HEK293 (cell line): ENCODE measurements around the gene PDCD4.
A peak's percentile ranks its signal among the peaks of the same experiment; 100 is the strongest.

Source experiments
- CTCF ChIA-PET: fragments of 350-600 bp; formaldehyde crosslinking; extraction: SDS; loops from one replicate; lab custom pipeline; 2021; ENCODE audit warnings: antibody characterized with exemption; lab: Yijun Ruan, JAX
- POLR2A ChIA-PET: fragments of 300-600 bp; formaldehyde crosslinking; extraction: SDS; loops from one replicate; lab custom pipeline; 2020; ENCODE audit warnings: antibody characterized with exemption, inconsistent platforms; lab: Yijun Ruan, JAX
- H3K27ac ChIP-seq: fragments of 200-500 bp; sonication (Bioruptor generic); 2 replicates; pipeline ENCODE4 v1.5.1; 2014; ENCODE audit warnings: low read depth, low read length, control low read depth, inconsistent platforms; ENCODE audit errors: extremely low read depth
- H3K36me3 ChIP-seq, 2 experiments: fragments of 200-500 bp in 1 of 2; sonication (Bioruptor generic) in 1 of 2; 1 replicate in 1 of 2; 2 replicates in 1 of 2; pipeline ENCODE4 v1.5.1; 2014 to 2017; ENCODE audit warnings: inconsistent platforms in 2 of 2, low read length in 2 of 2; ENCODE audit not compliant: control insufficient read depth in 2 of 2, insufficient read depth in 1 of 2
- H3K4me1 ChIP-seq: fragments of 200-500 bp; sonication (Bioruptor generic); 2 replicates; pipeline ENCODE4 v1.5.1; 2014; ENCODE audit warnings: mild to moderate bottlenecking, low read length, inconsistent platforms; ENCODE audit not compliant: control insufficient read depth, insufficient read depth
- H3K4me3 ChIP-seq: 2 replicates; pipeline ENCODE4 v1.5.1; 2011; ENCODE audit warnings: low read depth, mild to moderate bottlenecking, control low read depth, low read length, moderate library complexity
- H3K9me3 ChIP-seq: fragments of 200-500 bp; sonication (Bioruptor generic); 2 replicates; pipeline ENCODE4 v1.5.1; 2014; ENCODE audit warnings: low read depth, low read length, inconsistent platforms; ENCODE audit not compliant: control insufficient read depth, insufficient read depth
- FEZF1 ChIP-seq: fragments of 450-650 bp; formaldehyde crosslinking; IDR thresholded peaks from 2 replicates; pipeline ENCODE4 v1.5.1; 2016; ENCODE audit warnings: missing biosample characterization, missing genetic modification characterization
- MZF1 ChIP-seq: fragments of 450-650 bp; formaldehyde crosslinking; IDR thresholded peaks from 2 replicates; pipeline ENCODE4 v1.5.1; 2017; ENCODE audit warnings: missing biosample characterization, missing genetic modification characterization, borderline replicate concordance
- WT1 ChIP-seq: fragments of 450-650 bp; formaldehyde crosslinking; IDR thresholded peaks from 2 replicates; pipeline ENCODE4 v1.5.1; 2016; ENCODE audit warnings: missing biosample characterization, missing genetic modification characterization
- ZBTB17 ChIP-seq: fragments of 450-650 bp; formaldehyde crosslinking; IDR thresholded peaks from 2 replicates; pipeline ENCODE4 v1.5.1; 2016; ENCODE audit warnings: missing biosample characterization, missing genetic modification characterization
- ZBTB21 ChIP-seq: fragments of 450-650 bp; formaldehyde crosslinking; IDR thresholded peaks from 2 replicates; pipeline ENCODE4 v1.5.1; 2017; ENCODE audit warnings: missing biosample characterization, missing genetic modification characterization
- ZFP3 ChIP-seq: fragments of 450-650 bp; formaldehyde crosslinking; IDR thresholded peaks from 2 replicates; pipeline ENCODE4 v1.5.1; 2016; ENCODE audit warnings: low read depth, missing biosample characterization, missing genetic modification characterization
- ZNF433 ChIP-seq: fragments of 450-650 bp; formaldehyde crosslinking; IDR thresholded peaks from 2 replicates; pipeline ENCODE4 v1.5.1; 2016; ENCODE audit warnings: missing biosample characterization, missing genetic modification characterization, low read depth
- ZSCAN30 ChIP-seq: fragments of 450-650 bp; IDR thresholded peaks from 2 replicates; pipeline ENCODE4 v1.5.1; 2018; ENCODE audit warnings: missing biosample characterization, mild to moderate bottlenecking, missing genetic modification characterization, moderate library complexity
- ZXDB ChIP-seq: fragments of 450-650 bp; formaldehyde crosslinking; IDR thresholded peaks from 2 replicates; pipeline ENCODE4 v1.5.1; 2016; ENCODE audit warnings: missing biosample characterization, missing genetic modification characterization
- TF ChIP-seq, protein P1 (sequence below): fragments of 450-650 bp; IDR thresholded peaks from 2 replicates; pipeline ENCODE4 v1.5.1; 2018; ENCODE audit warnings: missing biosample characterization, missing genetic modification characterization
- TF ChIP-seq, protein P2 (sequence below): fragments of 450-650 bp; formaldehyde crosslinking; IDR thresholded peaks from 2 replicates; pipeline ENCODE4 v1.5.1; 2017; ENCODE audit warnings: missing biosample characterization, missing genetic modification characterization
- TF ChIP-seq, protein P3 (sequence below): fragments of 450-650 bp; formaldehyde crosslinking; IDR thresholded peaks from 2 replicates; pipeline ENCODE4 v1.5.1; 2016; ENCODE audit warnings: missing biosample characterization, missing genetic modification characterization
- TF ChIP-seq, protein P4 (sequence below): fragments of 450-650 bp; formaldehyde crosslinking; optimal IDR thresholded peaks from 2 replicates; pipeline ENCODE3; 2016; ENCODE audit warnings: missing biosample characterization, mild to moderate bottlenecking, missing genetic modification characterization
- TF ChIP-seq, protein P5 (sequence below): fragments of 450-650 bp; formaldehyde crosslinking; IDR thresholded peaks from 2 replicates; pipeline ENCODE4 v1.5.1; 2016; ENCODE audit warnings: missing biosample characterization, missing genetic modification characterization
- TF ChIP-seq, protein P6 (sequence below): fragments of 450-650 bp; formaldehyde crosslinking; IDR thresholded peaks from 2 replicates; pipeline ENCODE4 v1.5.1; 2016; ENCODE audit warnings: missing biosample characterization, missing genetic modification characterization, low read depth
- TF ChIP-seq, protein P7 (sequence below): fragments of 450-650 bp; formaldehyde crosslinking; IDR thresholded peaks from 2 replicates; pipeline ENCODE4 v1.5.1; 2017; ENCODE audit warnings: missing biosample characterization, missing genetic modification characterization
- TF ChIP-seq, protein P8 (sequence below): fragments of 450-650 bp; formaldehyde crosslinking; IDR thresholded peaks from 2 replicates; pipeline ENCODE4 v1.5.0; 2017; ENCODE audit warnings: missing biosample characterization, missing genetic modification characterization, borderline replicate concordance

Gene PDCD4

DNA sequence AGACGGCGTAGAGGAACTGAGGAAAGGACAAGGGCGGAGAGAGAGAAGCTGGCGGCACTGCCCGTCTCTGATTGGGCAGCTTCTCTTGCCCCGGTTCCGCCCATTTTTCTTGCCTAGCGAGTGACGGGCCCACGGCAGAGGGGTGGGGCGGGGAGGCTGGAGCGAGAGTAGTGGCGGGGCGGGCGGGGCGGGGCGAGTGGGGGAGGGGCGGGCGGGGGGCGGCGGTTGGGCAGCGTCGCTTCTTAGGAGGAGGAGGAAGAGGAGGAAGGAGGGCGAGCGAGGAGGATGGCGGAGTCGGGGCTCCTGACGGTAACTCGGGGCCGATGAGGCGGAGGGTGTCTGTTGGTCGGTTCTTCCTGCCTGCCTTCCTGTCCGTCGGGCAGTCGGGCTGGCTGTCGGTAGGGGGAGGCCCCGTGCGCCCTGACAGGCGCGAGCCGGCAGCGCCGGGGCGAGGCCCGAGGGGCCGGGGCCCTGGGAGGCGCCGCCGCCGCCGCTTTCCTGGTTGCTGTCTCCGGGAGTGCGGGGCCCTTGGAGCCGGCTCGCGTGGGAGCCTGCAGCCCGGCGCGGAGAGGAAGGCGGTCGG lies 47.7 kb downstream of the PDCD4 start, which contains the start of gene SHOC2 (continued):
- TF ChIP-seq, protein P1, sequence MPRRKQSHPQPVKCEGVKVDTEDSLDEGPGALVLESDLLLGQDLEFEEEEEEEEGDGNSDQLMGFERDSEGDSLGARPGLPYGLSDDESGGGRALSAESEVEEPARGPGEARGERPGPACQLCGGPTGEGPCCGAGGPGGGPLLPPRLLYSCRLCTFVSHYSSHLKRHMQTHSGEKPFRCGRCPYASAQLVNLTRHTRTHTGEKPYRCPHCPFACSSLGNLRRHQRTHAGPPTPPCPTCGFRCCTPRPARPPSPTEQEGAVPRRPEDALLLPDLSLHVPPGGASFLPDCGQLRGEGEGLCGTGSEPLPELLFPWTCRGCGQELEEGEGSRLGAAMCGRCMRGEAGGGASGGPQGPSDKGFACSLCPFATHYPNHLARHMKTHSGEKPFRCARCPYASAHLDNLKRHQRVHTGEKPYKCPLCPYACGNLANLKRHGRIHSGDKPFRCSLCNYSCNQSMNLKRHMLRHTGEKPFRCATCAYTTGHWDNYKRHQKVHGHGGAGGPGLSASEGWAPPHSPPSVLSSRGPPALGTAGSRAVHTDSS, result peak; percentile 95
- TF ChIP-seq, protein P2, sequence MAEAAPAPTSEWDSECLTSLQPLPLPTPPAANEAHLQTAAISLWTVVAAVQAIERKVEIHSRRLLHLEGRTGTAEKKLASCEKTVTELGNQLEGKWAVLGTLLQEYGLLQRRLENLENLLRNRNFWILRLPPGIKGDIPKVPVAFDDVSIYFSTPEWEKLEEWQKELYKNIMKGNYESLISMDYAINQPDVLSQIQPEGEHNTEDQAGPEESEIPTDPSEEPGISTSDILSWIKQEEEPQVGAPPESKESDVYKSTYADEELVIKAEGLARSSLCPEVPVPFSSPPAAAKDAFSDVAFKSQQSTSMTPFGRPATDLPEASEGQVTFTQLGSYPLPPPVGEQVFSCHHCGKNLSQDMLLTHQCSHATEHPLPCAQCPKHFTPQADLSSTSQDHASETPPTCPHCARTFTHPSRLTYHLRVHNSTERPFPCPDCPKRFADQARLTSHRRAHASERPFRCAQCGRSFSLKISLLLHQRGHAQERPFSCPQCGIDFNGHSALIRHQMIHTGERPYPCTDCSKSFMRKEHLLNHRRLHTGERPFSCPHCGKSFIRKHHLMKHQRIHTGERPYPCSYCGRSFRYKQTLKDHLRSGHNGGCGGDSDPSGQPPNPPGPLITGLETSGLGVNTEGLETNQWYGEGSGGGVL (tag by site-specific recombination), result no peak
- TF ChIP-seq ZBTB21 (tag by site-specific recombination), result no peak
- TF ChIP-seq WT1 (tag by site-specific recombination), result 0 out of 2 replicates have a peak, but pooled peaks have one; percentile 11
- TF ChIP-seq, protein P3, sequence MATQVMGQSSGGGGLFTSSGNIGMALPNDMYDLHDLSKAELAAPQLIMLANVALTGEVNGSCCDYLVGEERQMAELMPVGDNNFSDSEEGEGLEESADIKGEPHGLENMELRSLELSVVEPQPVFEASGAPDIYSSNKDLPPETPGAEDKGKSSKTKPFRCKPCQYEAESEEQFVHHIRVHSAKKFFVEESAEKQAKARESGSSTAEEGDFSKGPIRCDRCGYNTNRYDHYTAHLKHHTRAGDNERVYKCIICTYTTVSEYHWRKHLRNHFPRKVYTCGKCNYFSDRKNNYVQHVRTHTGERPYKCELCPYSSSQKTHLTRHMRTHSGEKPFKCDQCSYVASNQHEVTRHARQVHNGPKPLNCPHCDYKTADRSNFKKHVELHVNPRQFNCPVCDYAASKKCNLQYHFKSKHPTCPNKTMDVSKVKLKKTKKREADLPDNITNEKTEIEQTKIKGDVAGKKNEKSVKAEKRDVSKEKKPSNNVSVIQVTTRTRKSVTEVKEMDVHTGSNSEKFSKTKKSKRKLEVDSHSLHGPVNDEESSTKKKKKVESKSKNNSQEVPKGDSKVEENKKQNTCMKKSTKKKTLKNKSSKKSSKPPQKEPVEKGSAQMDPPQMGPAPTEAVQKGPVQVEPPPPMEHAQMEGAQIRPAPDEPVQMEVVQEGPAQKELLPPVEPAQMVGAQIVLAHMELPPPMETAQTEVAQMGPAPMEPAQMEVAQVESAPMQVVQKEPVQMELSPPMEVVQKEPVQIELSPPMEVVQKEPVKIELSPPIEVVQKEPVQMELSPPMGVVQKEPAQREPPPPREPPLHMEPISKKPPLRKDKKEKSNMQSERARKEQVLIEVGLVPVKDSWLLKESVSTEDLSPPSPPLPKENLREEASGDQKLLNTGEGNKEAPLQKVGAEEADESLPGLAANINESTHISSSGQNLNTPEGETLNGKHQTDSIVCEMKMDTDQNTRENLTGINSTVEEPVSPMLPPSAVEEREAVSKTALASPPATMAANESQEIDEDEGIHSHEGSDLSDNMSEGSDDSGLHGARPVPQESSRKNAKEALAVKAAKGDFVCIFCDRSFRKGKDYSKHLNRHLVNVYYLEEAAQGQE (tag by site-specific recombination), result no peak
- peak; percentile 88 for TF ChIP-seq ZSCAN30
- no peak for TF ChIP-seq MZF1 (tag by site-specific recombination)
- TF ChIP-seq, protein P4, sequence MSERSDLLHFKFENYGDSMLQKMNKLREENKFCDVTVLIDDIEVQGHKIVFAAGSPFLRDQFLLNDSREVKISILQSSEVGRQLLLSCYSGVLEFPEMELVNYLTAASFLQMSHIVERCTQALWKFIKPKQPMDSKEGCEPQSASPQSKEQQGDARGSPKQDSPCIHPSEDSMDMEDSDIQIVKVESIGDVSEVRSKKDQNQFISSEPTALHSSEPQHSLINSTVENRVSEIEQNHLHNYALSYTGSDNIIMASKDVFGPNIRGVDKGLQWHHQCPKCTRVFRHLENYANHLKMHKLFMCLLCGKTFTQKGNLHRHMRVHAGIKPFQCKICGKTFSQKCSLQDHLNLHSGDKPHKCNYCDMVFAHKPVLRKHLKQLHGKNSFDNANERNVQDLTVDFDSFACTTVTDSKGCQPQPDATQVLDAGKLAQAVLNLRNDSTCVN (tag by site-specific recombination), result peak; percentile 34
- TF ChIP-seq, protein P5, sequence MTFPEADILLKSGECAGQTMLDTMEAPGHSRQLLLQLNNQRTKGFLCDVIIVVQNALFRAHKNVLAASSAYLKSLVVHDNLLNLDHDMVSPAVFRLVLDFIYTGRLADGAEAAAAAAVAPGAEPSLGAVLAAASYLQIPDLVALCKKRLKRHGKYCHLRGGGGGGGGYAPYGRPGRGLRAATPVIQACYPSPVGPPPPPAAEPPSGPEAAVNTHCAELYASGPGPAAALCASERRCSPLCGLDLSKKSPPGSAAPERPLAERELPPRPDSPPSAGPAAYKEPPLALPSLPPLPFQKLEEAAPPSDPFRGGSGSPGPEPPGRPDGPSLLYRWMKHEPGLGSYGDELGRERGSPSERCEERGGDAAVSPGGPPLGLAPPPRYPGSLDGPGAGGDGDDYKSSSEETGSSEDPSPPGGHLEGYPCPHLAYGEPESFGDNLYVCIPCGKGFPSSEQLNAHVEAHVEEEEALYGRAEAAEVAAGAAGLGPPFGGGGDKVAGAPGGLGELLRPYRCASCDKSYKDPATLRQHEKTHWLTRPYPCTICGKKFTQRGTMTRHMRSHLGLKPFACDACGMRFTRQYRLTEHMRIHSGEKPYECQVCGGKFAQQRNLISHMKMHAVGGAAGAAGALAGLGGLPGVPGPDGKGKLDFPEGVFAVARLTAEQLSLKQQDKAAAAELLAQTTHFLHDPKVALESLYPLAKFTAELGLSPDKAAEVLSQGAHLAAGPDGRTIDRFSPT (tag by site-specific recombination), result peak; percentile 48; the same call in 1 of the 2 replicates

DNA sequence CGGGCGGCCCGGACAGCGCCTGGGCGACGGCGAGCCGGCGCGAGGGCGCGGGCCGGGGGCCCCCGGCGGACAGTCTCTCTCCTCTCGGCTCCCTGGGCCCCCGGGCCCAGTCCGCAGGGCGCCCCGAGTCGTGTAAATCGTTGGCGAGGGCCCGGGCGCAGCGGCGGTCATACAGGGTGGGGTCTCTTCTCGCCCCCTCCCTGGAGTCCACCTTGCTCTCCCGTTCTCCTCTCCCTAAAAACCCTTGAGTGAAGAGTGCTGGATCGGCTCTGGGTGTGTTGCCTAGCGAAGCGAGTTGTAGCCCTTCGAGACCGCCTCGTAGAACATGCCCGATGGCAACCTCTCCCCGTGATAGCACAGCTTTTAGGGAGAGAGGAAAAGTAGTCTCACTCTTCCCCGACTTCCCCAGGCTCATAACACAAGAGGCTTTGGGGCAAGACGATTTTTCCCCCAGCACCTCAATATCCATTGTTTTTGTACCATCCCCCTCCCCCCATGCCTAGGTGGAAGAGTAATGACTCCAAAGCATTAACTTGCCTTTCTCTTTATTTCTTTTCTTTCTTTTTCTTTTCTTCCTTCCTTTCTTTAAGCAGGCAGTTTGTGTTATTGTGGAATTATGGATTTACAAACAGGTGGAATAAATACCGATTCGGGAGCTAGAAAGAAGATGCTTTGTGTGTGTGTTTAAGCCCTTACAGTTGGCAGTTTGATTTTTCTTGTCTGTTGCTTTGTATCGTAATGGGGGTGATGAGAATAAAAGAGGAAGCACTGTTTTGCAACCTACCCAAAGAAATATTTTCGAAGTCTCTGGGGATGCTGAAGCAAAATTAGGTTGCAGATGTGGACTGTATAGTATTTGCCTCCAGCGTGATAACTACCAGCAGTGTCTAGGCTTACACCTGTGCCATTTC lies 48.5 kb downstream of the PDCD4 start:
- POLR2A ChIA-PET, result interaction anchor here (1.5 kb wide), 1 partner anchor 8 kb away, joined by 11 read pairs; no protein-coding TSS in a partner anchor
- no peaks in the 10 kb centered on the region for H3K9me3 ChIP-seq
- H3K4me3 ChIP-seq, result peak overlapping the region; percentile 96
- CTCF ChIA-PET, result interaction anchor here (0.9 to 1.0 kb wide), 2 partner anchors 9 to 26 kb away, joined by 3 to 6 read pairs; no protein-coding TSS in a partner anchor
- H3K4me1 ChIP-seq, result peaks cover 34% of the 10 kb centered on the region
- H3K36me3 ChIP-seq, result no peaks in the 10 kb centered on the region
- H3K27ac ChIP-seq, result peak overlapping the region; percentile 88
- TF ChIP-seq ZBTB17 (peak; percentile 99), FEZF1 (no peak), ZFP3 (no peak), ZXDB (0 out of 2 replicates have a peak, but pooled peaks have one; percentile 15), ZNF433 (no peak)
- TF ChIP-seq, protein P6, sequence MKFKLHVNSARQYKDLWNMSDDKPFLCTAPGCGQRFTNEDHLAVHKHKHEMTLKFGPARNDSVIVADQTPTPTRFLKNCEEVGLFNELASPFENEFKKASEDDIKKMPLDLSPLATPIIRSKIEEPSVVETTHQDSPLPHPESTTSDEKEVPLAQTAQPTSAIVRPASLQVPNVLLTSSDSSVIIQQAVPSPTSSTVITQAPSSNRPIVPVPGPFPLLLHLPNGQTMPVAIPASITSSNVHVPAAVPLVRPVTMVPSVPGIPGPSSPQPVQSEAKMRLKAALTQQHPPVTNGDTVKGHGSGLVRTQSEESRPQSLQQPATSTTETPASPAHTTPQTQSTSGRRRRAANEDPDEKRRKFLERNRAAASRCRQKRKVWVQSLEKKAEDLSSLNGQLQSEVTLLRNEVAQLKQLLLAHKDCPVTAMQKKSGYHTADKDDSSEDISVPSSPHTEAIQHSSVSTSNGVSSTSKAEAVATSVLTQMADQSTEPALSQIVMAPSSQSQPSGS (tag by site-specific recombination), result no peak
- TF ChIP-seq, protein P7, sequence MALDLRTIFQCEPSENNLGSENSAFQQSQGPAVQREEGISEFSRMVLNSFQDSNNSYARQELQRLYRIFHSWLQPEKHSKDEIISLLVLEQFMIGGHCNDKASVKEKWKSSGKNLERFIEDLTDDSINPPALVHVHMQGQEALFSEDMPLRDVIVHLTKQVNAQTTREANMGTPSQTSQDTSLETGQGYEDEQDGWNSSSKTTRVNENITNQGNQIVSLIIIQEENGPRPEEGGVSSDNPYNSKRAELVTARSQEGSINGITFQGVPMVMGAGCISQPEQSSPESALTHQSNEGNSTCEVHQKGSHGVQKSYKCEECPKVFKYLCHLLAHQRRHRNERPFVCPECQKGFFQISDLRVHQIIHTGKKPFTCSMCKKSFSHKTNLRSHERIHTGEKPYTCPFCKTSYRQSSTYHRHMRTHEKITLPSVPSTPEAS, result no peak
- TF ChIP-seq, protein P8, sequence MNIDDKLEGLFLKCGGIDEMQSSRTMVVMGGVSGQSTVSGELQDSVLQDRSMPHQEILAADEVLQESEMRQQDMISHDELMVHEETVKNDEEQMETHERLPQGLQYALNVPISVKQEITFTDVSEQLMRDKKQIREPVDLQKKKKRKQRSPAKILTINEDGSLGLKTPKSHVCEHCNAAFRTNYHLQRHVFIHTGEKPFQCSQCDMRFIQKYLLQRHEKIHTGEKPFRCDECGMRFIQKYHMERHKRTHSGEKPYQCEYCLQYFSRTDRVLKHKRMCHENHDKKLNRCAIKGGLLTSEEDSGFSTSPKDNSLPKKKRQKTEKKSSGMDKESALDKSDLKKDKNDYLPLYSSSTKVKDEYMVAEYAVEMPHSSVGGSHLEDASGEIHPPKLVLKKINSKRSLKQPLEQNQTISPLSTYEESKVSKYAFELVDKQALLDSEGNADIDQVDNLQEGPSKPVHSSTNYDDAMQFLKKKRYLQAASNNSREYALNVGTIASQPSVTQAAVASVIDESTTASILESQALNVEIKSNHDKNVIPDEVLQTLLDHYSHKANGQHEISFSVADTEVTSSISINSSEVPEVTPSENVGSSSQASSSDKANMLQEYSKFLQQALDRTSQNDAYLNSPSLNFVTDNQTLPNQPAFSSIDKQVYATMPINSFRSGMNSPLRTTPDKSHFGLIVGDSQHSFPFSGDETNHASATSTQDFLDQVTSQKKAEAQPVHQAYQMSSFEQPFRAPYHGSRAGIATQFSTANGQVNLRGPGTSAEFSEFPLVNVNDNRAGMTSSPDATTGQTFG, result no peak
